ENCODE results near the gene ARHGEF16.

Gene ARHGEF16

GRCh38 chr1:3459940-3460671, 5.6 kb downstream of the ARHGEF16 start:
- Histone ChIP-seq H3K27me3 (ENCODE audit: control insufficient read depth in 5 of 5, insufficient read depth in 4 of 5, low read length in 5 of 5) (no peaks in the 10 kb centered on the region), H3K27ac (ENCODE audit: low read depth, low read length) (no peak overlapping the region), H3K36me3 (ENCODE audit: control insufficient read depth in 5 of 5, insufficient read depth in 5 of 5, low read length in 5 of 5) (no peaks in the 10 kb centered on the region), H3K9ac (ENCODE audit: low read length in 5 of 5) (peak overlapping the region in 1 of 5 donors; percentile 5), H3K4me3 (ENCODE audit: low read depth in 1 of 5, low read length in 5 of 5) (no peak overlapping the region), H3K4me1 (ENCODE audit: control insufficient read depth in 5 of 5, insufficient read depth in 5 of 5, low read length in 5 of 5) (peaks cover 2 to 67% (median 30%) of the 10 kb centered on the region in 5 donors), H3K9me3 (ENCODE audit: control insufficient read depth in 5 of 5, low read length in 5 of 5) (no peaks in the 10 kb centered on the region)

GRCh38 chr1:3460672-3461131, 6.2 kb downstream of the ARHGEF16 start:
- peaks cover 2 to 61% (median 27%) of the 10 kb centered on the region in 5 donors for H3K4me1 ChIP-seq (ENCODE audit: control insufficient read depth in 5 of 5, insufficient read depth in 5 of 5, low read length in 5 of 5)
- no peak overlapping the region for H3K27ac ChIP-seq (ENCODE audit: low read depth, low read length)
- H3K36me3 ChIP-seq (ENCODE audit: control insufficient read depth in 5 of 5, insufficient read depth in 5 of 5, low read length in 5 of 5): no peaks in the 10 kb centered on the region
- no peak overlapping the region for H3K9ac ChIP-seq (ENCODE audit: low read length in 5 of 5)
- no peaks in the 10 kb centered on the region for H3K9me3 ChIP-seq (ENCODE audit: control insufficient read depth in 5 of 5, low read length in 5 of 5)
- H3K27me3 ChIP-seq (ENCODE audit: control insufficient read depth in 5 of 5, insufficient read depth in 4 of 5, low read length in 5 of 5): no peaks in the 10 kb centered on the region
- H3K4me3 ChIP-seq (ENCODE audit: low read depth in 1 of 5, low read length in 5 of 5): no peak overlapping the region

GRCh38 chr1:3461238-3461933, 6.9 kb downstream of the ARHGEF16 start:
- no peak overlapping the region for H3K9ac ChIP-seq (ENCODE audit: low read length in 5 of 5)

GRCh38 chr1:3461934-3462275, 7.4 kb downstream of the ARHGEF16 start:
- no peaks in the 10 kb centered on the region for H3K36me3 ChIP-seq (ENCODE audit: control insufficient read depth in 5 of 5, insufficient read depth in 5 of 5, low read length in 5 of 5)
- no peak overlapping the region for H3K4me3 ChIP-seq (ENCODE audit: low read depth in 1 of 5, low read length in 5 of 5)
- no peak overlapping the region for H3K9ac ChIP-seq (ENCODE audit: low read length in 5 of 5)
- no peaks in the 10 kb centered on the region for H3K9me3 ChIP-seq (ENCODE audit: control insufficient read depth in 5 of 5, low read length in 5 of 5)
- H3K27me3 ChIP-seq (ENCODE audit: control insufficient read depth in 5 of 5, insufficient read depth in 4 of 5, low read length in 5 of 5): no peaks in the 10 kb centered on the region
- H3K4me1 ChIP-seq (ENCODE audit: control insufficient read depth in 5 of 5, insufficient read depth in 5 of 5, low read length in 5 of 5): peaks cover 2 to 52% (median 27%) of the 10 kb centered on the region in 5 donors
- H3K27ac ChIP-seq (ENCODE audit: low read depth, low read length): no peak overlapping the region

More at GRCh38 chr1:3461238-3461933, 6.9 kb downstream of the ARHGEF16 start:
- H3K4me3 ChIP-seq (ENCODE audit: low read depth in 1 of 5, low read length in 5 of 5): no peak overlapping the region
- no peaks in the 10 kb centered on the region for H3K9me3 ChIP-seq (ENCODE audit: control insufficient read depth in 5 of 5, low read length in 5 of 5)
- no peaks in the 10 kb centered on the region for H3K36me3 ChIP-seq (ENCODE audit: control insufficient read depth in 5 of 5, insufficient read depth in 5 of 5, low read length in 5 of 5)
- H3K27ac ChIP-seq (ENCODE audit: low read depth, low read length): no peak overlapping the region
- H3K4me1 ChIP-seq (ENCODE audit: control insufficient read depth in 5 of 5, insufficient read depth in 5 of 5, low read length in 5 of 5): peaks cover 2 to 54% (median 27%) of the 10 kb centered on the region in 5 donors
- H3K27me3 ChIP-seq (ENCODE audit: control insufficient read depth in 5 of 5, insufficient read depth in 4 of 5, low read length in 5 of 5): no peaks in the 10 kb centered on the region

GRCh38 chr1:3462356-3463012, 8.0 kb downstream of the ARHGEF16 start:
- Histone ChIP-seq H3K9ac (ENCODE audit: low read length in 5 of 5) (no peak overlapping the region), H3K36me3 (ENCODE audit: control insufficient read depth in 5 of 5, insufficient read depth in 5 of 5, low read length in 5 of 5) (no peaks in the 10 kb centered on the region), H3K27me3 (ENCODE audit: control insufficient read depth in 5 of 5, insufficient read depth in 4 of 5, low read length in 5 of 5) (no peaks in the 10 kb centered on the region), H3K27ac (ENCODE audit: low read depth, low read length) (no peak overlapping the region), H3K9me3 (ENCODE audit: control insufficient read depth in 5 of 5, low read length in 5 of 5) (no peaks in the 10 kb centered on the region), H3K4me3 (ENCODE audit: low read depth in 1 of 5, low read length in 5 of 5) (no peak overlapping the region), H3K4me1 (ENCODE audit: control insufficient read depth in 5 of 5, insufficient read depth in 5 of 5, low read length in 5 of 5) (peaks cover 2 to 52% (median 26%) of the 10 kb centered on the region in 5 donors)

GRCh38 chr1:3463013-3463385, 8.5 kb downstream of the ARHGEF16 start:
- no peak overlapping the region for H3K9ac ChIP-seq (ENCODE audit: low read length in 5 of 5)
- no peaks in the 10 kb centered on the region for H3K9me3 ChIP-seq (ENCODE audit: control insufficient read depth in 5 of 5, low read length in 5 of 5)
- no peak overlapping the region for H3K27ac ChIP-seq (ENCODE audit: low read depth, low read length)
- H3K36me3 ChIP-seq (ENCODE audit: control insufficient read depth in 5 of 5, insufficient read depth in 5 of 5, low read length in 5 of 5): no peaks in the 10 kb centered on the region
- H3K4me1 ChIP-seq (ENCODE audit: control insufficient read depth in 5 of 5, insufficient read depth in 5 of 5, low read length in 5 of 5): peaks cover 0 to 47% (median 21%) of the 10 kb centered on the region in 5 donors
- H3K4me3 ChIP-seq (ENCODE audit: low read depth in 1 of 5, low read length in 5 of 5): no peak overlapping the region
- no peaks in the 10 kb centered on the region for H3K27me3 ChIP-seq (ENCODE audit: control insufficient read depth in 5 of 5, insufficient read depth in 4 of 5, low read length in 5 of 5)

- peaks cover 0 to 43% (median 18%) of the 10 kb centered on the region in 5 donors for H3K4me1 ChIP-seq (ENCODE audit: control insufficient read depth in 5 of 5, insufficient read depth in 5 of 5, low read length in 5 of 5)
Observed at GRCh38 chr1:3463408-3463863, 9.0 kb downstream of the ARHGEF16 start.

GRCh38 chr1:3463891-3464648, 9.6 kb downstream of the ARHGEF16 start:
- H3K27me3 ChIP-seq (ENCODE audit: control insufficient read depth in 5 of 5, insufficient read depth in 4 of 5, low read length in 5 of 5): no peaks in the 10 kb centered on the region
- H3K9me3 ChIP-seq (ENCODE audit: control insufficient read depth in 5 of 5, low read length in 5 of 5): no peaks in the 10 kb centered on the region
- H3K27ac ChIP-seq (ENCODE audit: low read depth, low read length): no peak overlapping the region
- no peaks in the 10 kb centered on the region for H3K36me3 ChIP-seq (ENCODE audit: control insufficient read depth in 5 of 5, insufficient read depth in 5 of 5, low read length in 5 of 5)
- H3K4me3 ChIP-seq (ENCODE audit: low read depth in 1 of 5, low read length in 5 of 5): no peak overlapping the region
- peaks cover 0 to 37% (median 14%) of the 10 kb centered on the region in 5 donors for H3K4me1 ChIP-seq (ENCODE audit: control insufficient read depth in 5 of 5, insufficient read depth in 5 of 5, low read length in 5 of 5)
- H3K9ac ChIP-seq (ENCODE audit: low read length in 5 of 5): peak overlapping the region in 1 of 5 donors; percentile 28

More at GRCh38 chr1:3463408-3463863, 9.0 kb downstream of the ARHGEF16 start:
- Histone ChIP-seq H3K36me3 (ENCODE audit: control insufficient read depth in 5 of 5, insufficient read depth in 5 of 5, low read length in 5 of 5) (no peaks in the 10 kb centered on the region), H3K27ac (ENCODE audit: low read depth, low read length) (no peak overlapping the region), H3K9me3 (ENCODE audit: control insufficient read depth in 5 of 5, low read length in 5 of 5) (no peaks in the 10 kb centered on the region), H3K27me3 (ENCODE audit: control insufficient read depth in 5 of 5, insufficient read depth in 4 of 5, low read length in 5 of 5) (no peaks in the 10 kb centered on the region), H3K4me3 (ENCODE audit: low read depth in 1 of 5, low read length in 5 of 5) (no peak overlapping the region), H3K9ac (ENCODE audit: low read length in 5 of 5) (peak overlapping the region in 1 of 5 donors; percentile 28)

GRCh38 chr1:3464649-3465025, 10.2 kb downstream of the ARHGEF16 start:
- Histone ChIP-seq H3K9ac (ENCODE audit: low read length in 5 of 5) (no peak overlapping the region), H3K27ac (ENCODE audit: low read depth, low read length) (no peak overlapping the region), H3K36me3 (ENCODE audit: control insufficient read depth in 5 of 5, insufficient read depth in 5 of 5, low read length in 5 of 5) (no peaks in the 10 kb centered on the region), H3K4me3 (ENCODE audit: low read depth in 1 of 5, low read length in 5 of 5) (no peak overlapping the region), H3K27me3 (ENCODE audit: control insufficient read depth in 5 of 5, insufficient read depth in 4 of 5, low read length in 5 of 5) (no peaks in the 10 kb centered on the region), H3K9me3 (ENCODE audit: control insufficient read depth in 5 of 5, low read length in 5 of 5) (no peaks in the 10 kb centered on the region), H3K4me1 (ENCODE audit: control insufficient read depth in 5 of 5, insufficient read depth in 5 of 5, low read length in 5 of 5) (peaks cover 0 to 31% (median 14%) of the 10 kb centered on the region in 5 donors)

Data from subcutaneous abdominal adipose tissue (tissue), 5 donors.